SKM-1 treated with dmso at 0.1 percent for 144 hours (cell line): Measurements from ENCODE around the gene TSKU.
"Not testable (repeated sequence)": the region's sequence is repeated elsewhere in the genome, so short reads cannot be mapped to it uniquely, and the experiment has no call there.

ENCODE experiments used
- DNase-seq: peaks from one replicate; lab custom pipeline; 2025; ENCODE audit not compliant: unreplicated experiment; lab: John Stamatoyannopoulos, UW

The TSKU gene

DNA sequence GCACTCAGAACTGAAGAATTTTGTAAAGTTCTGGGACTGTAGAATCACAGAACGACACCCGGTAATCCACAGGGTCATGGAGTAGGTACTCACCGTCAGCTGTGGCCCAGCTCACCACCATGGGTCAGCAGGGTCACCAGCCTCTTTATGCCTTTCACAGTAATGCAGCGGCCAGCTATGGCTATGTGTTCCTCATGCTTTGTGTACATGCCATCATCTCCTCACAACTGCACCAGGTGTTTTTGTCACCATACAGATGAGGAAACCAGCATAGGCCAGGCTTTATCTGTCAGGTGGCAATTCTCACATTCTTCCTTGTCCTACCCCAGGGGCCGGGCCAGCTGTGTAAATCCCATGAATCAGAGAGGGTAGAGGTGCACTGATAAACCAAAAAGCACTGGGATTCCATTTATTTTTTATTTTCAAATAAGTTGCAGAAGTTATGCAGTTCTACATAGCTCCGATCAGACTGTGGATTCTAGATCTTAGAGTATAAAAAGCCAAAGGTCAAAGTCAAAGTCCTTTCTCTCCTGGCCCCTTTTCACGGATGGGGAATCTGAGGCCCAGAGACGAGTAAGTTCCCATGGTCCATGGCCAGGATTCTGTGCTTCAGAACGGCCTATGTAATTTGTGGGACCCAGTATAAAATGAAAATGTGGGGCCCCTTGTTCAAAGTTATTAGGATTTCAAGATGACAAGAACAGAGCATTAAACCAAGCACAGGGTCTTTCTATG is 17.5 kb downstream of the TSKU start:
- no peak for DNase-seq

DNA sequence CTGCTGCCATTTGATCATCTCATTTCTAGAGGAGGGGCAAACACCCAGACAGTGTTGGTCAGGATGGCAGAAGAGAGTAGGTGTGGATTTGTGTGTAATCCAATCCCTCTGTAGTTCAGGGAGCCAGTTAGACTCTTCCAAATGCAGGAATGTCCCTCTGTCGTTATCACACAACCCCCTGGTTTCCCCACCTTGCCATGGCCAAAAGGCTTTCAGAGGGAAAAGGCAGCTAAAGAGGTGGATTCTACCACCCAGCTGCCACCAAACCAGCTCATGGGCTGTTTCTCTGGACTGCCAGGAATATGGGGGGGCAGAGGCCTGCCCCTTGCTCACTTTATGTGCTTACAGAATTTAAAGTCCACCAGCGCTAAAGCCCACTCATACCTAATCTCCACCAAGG is 18.1 kb downstream of the TSKU start:
- no peak for DNase-seq

DNA sequence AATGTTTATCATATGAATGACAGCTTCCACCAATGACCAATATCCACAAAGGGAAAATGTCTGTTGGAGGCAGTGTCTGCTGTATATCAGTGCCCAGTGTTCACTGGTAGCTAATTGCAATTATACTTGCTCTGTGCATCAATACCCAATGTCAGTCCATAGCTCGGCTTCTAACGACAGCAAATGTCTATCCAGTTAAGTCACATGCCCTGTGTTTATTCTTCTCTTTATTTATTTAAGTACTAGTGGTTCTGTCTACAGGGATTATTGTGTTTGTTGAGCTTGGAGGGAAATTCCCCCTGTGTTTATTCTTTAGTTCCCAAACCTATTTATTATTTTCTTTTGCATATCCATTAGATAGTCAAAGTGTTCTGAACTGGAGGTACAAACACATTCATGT is 18.6 kb downstream of the TSKU start:
- DNase-seq: no peak

DNA sequence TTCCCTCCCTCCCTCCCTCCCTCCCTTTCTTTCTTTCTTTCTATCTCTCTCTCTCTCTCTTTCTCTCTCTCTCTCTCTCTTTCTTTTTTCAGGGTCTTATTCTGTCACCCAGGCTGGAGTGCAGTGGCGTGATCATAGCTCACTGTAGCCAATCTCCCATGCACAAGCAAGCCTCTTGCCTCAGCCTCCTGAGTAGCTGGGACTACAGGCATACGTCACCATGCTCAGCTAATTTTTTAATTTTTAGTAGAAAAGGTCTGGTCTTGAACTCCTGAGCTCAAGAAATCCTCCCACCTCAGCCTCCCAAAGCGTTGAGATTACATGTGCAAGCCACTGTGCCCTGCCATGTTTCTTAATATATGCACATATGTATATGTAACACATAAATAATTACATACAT is 19.0 kb downstream of the TSKU start:
- no peak for DNase-seq

DNA sequence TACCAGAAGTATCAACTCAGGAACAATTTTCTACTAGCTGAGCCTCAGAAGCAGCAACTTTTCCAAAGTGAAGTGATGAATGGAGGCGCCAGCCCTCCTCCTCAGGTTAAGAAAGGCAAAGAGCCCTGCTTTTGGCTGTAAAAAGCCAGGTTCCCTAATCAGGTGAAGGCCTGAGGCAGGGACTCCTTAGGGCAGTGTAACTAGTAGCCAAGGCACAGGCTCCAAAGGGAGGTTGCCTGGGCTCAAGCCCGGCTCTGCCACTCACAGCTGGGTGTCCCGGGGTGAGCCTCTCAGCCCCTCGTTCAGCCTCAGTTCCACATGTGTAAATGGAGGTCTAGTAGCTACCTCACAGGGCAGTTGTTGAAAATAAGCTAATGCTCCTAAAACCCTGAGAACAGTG is 19.5 kb downstream of the TSKU start:
- DNase-seq: no peak

DNA sequence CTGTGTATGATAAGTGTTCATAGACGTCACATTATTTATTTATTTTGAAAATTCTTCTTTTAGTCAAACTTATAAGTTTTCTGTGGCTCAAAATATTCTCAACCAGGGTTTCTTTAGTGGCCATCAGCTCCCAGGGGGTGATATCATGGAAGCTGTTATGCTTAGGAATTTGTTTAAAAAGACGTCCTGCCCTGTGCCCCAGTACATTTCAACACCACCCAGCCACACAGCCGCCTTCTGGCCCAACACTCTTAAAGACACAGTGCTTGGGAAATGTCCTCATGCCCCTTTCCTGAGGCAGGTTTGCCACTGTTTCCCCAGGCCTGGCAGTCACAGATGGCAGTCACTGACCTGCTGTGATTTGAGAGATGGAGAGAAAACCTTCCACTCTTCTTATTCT is 19.9 kb downstream of the TSKU start:
- no peak for DNase-seq

DNA sequence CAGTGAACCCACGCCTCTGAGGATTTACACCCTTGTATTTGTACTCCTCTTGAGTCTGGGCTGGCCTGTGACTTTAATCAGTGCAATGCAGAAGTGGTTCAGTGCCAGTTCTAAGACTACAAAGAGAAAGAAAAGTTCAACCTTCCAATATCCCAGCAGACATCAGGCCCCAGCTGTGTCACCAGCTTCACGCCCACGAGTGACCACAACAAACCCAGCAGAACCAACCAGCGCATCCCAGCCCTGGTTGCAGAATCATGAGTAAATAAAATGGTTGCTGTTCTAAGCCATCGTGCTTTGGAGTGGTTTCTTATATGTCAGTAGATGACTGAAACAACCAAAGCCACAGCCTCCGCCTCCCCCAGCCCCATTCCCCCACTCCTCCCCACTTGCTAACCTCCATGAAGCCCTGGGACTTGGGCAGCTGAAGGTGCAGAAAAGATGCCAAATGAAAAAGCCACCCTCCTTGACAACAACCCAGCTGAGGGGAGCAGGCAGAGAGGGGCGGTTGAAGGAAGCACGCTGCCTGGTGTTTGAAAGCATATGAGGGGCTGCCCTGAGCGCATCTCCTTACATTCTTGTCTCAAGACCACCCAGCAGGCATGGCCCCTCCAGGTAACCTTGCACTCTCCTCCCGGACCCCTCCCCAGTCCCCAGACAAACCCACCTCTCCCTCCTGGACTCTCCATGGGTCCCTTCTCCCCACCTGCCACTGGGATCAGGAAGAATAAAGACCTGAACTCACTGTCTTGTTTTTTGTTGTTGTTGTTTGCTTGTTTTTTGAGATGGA is 20.9 kb downstream of the TSKU start:
- no peak for DNase-seq

DNA sequence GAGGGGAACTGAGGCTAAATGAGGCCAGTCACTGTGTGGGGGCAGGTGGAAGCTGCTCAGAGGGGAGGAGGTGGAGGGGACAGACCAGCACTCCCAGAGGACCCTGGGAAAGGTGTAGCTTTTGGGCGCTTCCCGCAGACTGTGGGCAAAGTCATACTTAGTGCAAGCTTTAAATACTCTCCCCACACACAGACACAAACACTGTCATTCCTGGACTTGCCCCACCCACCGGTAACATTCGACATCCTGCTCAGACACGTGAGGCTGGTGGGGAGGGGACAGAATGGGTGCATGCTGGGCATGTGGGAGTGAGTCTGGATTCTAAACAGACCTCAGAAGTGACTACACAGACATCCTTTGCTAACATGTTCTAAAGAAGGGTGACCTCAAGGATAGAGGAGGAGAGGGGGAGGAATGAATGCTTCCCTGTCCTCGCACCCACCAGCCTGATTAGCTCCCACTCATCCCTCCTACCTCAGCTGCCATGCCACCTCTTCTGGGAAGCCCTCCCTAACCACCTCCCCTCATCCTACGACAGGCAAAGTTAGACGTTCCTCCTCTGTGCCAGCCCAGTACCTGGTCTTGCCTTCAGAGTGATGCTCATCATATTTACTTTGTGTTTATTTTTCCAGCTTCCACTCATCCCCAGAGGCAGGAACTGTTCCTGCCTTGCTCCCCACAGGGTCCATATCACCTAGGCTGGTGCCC is 22.2 kb downstream of the TSKU start:
- DNase-seq: no peak

DNA sequence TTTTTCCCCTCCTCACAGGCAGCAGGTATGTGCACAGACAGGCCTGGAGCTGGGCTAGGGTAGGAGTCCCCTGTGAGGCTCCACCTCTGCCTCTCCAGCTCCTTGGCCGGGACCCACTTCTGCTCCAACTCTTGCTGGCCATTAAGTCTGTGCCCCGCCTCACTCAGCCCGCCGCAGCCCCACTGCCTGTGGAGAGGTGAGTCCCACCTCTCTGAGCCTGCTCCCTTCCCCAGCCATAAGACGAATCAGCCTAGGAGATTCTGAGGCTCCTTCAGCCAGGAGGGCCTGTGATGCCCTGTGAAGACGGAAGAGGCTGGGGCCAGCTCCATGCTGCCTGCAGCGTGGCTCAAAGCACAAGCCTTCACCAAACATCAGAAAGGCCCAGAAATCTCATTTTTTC is 23.0 kb downstream of the TSKU start:
- no peak for DNase-seq

DNA sequence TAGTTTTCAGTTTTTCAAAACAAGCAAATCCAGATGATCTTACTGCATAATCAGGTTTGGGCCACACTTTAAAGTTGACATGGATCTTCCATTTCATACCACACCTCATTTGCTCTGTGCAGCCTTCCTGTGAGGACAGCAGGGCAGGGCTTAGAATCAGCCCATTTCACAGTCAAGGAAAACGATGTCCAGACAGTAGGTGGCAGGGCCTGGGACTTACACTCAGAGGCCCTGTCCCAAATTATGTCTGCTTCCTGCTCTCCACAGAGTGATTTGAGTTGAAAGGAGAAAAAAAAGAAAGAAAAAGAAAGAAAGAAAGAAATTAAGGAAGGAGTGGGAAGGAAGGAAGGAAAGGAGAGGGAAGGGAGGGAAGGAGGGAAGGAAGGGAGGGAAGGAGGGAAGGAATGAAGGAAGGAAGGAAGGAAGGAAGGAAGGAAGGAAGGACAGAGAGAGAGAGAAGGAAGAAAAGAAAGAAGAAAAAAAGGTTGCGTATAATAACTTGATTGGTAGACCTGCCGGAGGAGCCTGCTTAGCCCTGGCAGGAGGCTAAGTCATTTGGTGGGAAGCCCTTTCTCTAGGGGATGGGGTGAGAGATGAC is 23.6 kb downstream of the TSKU start:
- no peak for DNase-seq

DNA sequence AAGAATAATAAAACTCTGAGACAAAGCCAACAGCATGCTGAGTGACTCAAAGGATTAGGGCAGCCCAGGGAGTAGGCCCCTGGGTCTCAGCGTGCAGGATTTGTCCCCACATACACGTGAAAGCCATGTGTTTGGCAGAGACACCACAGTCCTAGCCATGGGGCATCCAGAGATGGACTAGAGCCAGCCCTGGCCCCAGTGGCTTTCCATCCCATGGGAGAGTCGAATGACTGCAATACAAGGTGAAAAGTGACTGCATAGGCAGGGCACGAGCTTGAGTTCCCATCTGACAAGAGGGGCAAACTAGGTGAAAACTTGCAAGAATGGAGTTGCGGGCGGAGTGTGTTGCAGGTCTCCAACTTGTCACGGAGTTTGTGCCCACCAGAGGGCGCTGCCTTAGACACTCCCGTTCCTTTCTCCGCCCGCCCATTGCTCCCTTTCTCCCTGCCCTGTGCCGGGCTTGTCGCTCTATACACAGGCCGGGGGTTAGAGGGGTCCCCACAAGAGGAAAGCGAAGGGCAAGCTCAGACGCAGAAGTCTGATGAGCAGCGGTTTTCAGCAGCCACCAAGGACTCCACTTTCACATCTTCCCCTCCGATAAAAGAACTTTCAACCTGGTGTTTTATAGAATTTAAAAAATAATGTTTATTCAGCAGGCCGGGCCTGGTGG is 24.2 kb downstream of the TSKU start:
- peak; percentile 77 for DNase-seq

DNA sequence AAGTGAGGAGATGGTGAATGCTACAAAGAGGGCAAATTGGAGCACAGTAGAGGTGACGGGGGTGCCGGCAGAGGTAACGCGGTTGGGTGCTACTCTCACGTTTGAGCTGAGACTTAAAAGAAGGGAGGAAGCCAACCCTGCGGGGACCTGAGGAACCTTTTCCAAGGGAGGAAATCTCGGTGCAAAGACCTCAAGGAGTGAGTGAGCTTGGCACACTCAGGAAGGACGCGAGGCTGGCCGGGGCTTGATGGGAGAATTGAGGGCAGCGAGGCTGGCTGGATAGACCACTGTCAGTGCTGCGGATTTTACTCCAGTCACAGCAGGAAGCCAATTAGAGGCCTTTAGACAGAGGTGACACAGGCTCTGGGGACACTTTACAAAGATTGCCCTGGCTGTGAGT is 25.0 kb downstream of the TSKU start:
- no peak for DNase-seq

DNA sequence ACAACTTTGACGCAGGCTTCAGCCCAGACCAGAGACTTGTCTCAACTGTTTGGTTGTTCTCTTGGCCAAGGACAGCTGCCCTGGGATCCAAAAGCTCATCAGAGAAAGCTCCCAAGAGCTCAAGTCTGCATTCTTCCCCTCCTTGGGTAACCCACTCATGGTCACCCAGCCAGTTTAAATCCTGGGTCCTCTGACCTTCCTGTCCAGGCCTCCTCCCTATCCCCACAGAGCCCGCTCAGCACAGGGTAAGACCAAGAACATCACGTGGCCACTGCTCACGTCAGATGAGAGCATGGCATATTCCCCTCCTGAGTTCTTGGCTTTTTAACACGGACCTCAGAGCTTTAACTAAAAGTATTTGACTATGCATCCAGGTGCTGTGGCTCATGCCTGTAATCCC is 25.8 kb downstream of the TSKU start:
- DNase-seq: no peak

DNA sequence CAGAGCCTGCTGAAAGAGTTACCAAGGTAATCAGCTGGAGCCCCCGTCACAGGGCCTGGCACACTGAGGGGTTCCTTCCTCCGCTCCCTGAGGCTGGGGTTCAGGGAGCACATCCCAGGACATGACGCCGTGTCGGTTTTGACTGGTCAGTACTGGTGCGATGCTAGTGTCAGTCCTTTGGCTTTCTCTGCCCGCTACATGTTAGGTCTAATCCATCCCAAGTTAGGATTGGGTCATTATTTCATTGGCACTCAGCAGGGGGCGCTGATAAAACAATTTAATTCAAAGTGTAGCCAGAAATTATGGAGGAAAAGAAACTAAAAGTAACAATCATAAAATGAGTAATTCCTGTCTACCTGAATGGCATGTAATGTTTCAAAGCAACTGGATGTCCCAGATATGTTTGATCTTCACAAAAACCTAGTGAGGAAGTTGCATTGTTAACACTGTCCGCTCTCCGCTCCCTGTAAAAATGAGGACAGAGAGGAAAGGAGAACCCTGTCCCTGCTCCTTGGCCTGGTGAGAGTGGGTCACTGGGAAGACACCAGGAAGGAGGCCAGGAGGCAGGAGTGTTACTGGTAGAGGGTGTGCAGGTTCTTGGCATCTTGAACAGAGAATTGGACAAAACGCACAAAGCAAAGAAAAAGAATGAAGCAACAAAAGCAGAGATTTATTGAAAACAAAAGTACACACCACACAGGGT is 27.1 kb downstream of the TSKU start:
- peak; percentile 40 for DNase-seq

DNA sequence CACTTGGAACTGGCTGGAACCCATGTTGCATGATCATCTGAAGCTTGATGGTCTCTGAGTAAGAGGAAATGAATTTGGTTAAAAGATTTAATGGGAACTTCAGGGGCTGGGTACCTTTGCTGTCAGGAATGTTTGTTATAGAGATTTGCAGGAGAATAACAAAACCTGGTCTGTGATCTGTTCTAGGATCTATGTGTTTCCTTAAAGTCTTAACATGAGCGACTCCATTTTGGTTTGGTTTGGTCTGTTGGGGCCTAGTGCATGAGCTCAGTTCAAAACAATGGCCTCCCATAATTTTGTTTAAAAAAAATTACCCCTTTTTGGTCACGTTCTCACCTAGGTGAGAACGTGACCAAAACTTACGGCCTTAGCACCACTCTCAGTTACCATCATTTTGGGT is 28.1 kb downstream of the TSKU start:
- DNase-seq: no peak

DNA sequence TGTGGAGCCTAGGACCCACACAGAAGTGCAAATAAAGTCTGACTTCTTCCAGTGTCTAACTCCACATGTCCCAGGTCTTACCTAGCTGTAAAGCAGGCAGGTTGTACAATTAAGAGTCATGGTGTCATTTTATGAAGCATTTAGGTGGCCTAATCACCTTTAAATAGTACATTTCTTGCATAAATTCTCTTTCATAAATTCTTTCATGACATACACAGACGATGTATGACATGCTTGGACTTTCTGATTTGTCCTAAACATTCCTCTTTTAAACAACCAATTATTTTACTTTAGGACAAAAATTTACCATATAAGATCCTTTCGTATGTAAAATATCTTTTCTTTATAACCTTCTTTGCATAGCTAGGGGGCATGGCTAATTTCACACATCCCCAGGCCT is 31.3 kb downstream of the TSKU start:
- DNase-seq: no peak

DNA sequence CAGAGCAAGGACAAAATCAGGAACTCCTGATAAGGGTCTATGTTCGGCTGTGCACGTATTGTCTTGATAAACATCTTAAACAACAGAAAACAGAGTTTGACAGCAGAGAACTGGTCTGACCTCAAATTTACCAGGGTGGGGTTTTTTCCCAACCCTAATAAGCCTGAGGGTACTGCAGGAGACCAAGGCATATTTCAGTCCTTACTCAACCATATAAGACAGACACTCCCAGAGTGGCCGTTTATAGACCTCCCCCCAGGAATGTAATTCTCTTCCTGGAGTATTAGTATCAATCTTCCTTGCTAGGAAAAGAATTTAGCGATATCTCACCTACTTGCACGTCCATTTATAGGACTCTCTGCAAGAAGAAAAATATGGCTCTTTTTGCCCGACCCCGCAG is 32.5 kb downstream of the TSKU start:
- DNase-seq: not testable (repeated sequence)

DNA sequence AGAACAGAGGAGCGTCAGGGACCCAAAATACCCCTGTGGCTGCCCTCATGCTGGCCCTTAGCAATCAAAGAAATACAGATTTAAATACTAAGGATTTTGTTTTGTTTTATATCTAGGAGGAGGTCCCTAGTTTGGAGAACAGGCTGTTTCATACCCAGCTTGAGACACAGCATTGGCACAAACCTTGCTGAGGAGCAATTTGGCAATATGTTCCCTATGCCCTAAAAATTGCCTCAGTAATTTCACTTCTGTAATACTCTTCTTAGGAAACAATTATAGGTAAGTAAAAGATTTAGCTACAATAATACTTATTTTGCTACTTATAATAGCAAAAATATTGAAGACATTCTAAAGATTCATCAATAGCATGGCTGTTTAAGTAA is 37.0 kb downstream of the TSKU start:
- no peak for DNase-seq

DNA sequence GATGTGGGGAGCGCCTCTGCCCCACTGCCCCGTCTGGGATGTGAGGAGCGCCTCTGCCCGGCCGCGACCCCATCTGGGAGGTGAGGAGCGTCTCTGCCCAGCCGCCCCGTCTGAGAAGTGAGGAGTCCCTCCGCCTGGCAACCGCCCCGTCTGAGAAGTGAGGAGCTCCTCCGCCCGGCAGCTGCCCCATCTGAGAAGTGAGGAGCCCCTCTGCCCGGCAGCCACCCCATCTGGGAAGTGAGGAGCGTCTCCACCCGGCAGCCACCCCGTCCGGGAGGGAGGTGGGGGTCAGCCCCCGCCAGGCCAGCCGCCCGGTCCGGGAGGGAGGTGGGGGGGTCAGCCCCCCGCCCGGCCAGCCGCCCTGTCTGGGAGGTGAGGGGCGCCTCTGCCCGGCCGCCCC is 38.2 kb downstream of the TSKU start:
- DNase-seq: not testable (repeated sequence)

DNA sequence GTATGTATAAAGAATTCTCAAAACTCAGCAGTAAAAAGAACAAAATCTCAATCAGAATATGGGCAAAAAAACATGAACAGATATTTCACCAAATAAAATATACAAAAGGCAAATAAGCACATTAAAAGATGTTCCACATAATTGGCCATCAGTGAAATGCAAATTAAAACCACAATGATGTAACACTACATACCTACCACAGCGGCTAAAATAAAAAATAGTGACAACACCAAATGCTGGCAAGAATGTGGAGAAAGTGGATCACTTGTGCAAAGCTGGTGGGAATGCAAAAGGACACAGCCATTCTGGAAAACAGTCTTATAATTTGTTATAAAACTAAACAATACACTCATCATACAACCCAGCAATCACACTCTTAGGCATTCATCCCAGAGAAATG is 39.2 kb downstream of the TSKU start:
- no peak for DNase-seq
